GM21381 (cell line): ENCODE measurements around the gene NPIPB13.
"Not testable (repeated sequence)": the region's sequence is repeated elsewhere in the genome, so short reads cannot be mapped to it uniquely, and the experiment has no call there.

ENCODE experiments used
- ATAC-seq: cut with Tn5 transposase; IDR thresholded peaks from one replicate; pipeline ENCODE4 v1.9.1; 2021; ENCODE audit warnings: mild to moderate bottlenecking, moderate library complexity; ENCODE audit not compliant: unreplicated experiment

The NPIPB13 gene

GRCh38 chr16:30248379-30248778 is at the start of gene NPIPB13:
Gene NPIPB13 (minus strand): TSS chr16:30248479. CDS start chr16:30245573, 2,906 bp downstream.
- not testable (repeated sequence) for ATAC-seq

DNA sequence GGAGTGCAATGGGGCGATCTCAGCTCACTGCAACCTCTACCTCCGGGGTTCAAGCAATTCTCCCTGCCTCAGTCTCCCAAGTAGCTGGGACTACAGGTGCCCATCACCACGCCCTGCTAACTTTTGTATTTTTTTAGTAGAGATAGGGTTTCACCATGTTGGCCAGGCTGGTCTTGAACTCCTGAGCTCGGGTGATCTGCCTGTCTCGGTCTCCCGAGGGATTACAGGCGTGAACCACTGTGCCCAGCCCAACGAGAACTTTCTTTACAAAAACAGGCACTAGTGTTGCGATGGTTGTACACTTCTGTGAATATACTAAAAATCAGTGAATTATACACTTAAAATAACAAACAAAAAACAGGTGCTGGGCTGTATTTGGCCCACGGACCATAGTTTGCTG is 34.1 kb upstream of the NPIPB13 start:
- ATAC-seq, result not testable (repeated sequence)

- not testable (repeated sequence) for ATAC-seq
Measured at GRCh38 chr16:30278523-30278922, 30.2 kb upstream of the NPIPB13 start.

- not testable (repeated sequence) for ATAC-seq
Measured at GRCh38 chr16:30217082-30217481, 31.2 kb downstream of the NPIPB13 start.

GRCh38 chr16:30211414-30211813 is 36.9 kb downstream of the NPIPB13 start:
- ATAC-seq, result not testable (repeated sequence)

DNA sequence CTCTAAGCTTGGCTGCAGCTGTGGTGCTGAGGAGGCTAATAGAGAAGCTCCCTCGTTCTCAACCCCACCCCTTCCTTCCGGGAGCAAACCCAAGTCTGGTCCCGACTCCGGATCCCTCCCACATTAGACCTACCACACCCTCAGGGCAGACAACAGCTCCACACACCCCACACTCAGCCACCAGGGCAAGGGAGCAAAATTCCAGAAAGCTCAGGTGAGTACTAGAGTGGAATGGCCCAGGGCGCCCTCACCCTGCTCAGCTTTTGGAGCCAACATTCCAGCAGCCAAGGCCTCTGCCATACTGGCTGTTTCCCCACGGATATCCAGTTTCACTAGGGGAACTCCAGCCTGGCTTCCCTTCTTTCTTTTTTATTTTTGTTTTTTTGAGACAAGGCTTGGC is 39.2 kb downstream of the NPIPB13 start:
- ATAC-seq, result not testable (repeated sequence)

- not testable (repeated sequence) for ATAC-seq
Measured at GRCh38 chr16:30207063-30207704, 41.1 kb downstream of the NPIPB13 start.

DNA sequence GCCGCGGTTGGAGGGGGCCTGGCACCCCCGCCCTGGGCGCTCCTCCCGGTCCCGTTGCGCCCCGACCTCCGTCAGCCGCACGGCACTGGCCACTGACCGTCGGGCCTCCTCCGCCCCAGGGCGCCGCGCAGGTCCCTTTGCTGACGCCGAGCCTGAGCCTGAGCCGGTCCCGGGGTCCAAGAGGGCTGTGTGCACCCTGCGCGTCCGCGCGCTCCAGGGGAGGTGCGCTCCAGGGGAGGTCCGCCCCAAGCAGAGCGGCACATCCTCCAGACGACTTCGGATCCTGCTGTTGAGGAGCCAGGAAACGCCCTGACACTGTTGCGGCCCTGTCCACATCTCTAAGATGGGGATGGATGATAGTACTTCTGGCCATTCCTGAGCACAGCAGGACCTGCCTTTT is 42.0 kb downstream of the NPIPB13 start:
- ATAC-seq, result not testable (repeated sequence)

DNA sequence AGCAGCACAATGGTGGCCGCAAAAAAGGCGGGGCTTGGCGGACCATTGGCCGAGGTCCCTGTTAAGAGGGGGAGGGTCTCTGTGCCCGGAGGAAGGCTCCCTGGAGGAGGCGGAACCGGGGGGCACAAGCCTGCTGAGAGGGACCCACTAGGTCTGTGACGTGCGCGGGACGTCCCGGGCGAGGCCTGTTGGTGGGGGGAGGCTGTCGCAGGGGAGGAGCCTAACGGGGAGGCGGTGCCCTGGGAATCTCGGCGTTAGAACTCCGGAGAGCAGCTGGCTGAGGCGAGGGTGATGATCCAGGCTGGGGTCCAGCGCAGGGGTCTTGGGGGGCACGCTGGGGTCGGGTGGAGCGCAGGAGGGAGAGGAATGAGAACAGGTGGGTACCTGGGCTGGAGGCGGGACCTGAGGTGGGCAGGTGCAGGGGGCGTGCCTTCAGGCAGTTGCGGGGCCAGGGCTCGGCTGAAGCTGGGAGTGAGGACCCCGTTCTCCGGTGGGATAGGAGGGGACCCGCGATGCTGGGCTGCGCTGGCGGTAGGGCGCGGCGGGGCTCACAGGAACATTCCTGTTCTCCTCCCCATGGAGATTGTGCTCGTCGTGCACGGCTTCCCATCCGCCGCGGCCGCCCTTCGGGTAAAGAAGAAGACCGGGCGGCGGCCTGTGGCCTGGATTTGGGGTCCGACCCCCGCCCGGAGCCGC is 42.6 kb downstream of the NPIPB13 start:
- ATAC-seq, result not testable (repeated sequence)

DNA sequence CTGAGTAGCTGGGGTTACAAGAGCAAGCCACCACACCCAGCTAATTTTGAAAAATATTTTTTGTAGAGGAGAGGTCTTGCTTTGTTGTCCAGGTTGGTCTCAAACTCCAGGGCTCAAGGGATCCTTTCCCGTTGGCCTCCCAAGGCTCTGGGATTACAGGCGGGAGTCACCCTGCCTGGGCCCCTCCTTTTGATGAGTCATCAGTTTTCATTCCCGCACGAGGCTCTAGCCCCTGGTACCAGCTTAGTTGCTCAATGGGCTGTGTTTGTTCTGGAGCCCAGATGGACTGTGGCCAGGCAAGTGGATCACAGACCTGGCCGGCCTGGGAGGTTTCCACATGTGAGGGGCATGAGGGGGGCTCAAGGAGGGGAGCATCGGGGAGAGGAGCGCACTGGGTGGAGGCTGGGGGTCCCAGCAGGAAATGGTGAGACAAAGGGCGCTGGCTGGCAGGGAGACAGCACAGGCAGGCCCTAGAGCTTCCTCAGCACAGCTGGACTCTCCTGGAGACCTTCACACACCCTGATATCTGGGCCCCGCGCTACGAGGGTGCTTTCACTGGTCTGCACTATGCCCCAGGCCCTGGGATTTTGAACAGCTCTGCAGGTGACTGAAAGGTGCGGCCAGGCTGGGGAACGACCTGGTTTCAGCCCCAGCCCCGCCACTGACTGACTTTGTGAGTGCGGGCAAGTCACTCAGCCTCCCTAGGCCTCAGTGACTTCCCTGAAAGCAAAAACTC is 48.5 kb downstream of the NPIPB13 start:
- not testable (repeated sequence) for ATAC-seq

DNA sequence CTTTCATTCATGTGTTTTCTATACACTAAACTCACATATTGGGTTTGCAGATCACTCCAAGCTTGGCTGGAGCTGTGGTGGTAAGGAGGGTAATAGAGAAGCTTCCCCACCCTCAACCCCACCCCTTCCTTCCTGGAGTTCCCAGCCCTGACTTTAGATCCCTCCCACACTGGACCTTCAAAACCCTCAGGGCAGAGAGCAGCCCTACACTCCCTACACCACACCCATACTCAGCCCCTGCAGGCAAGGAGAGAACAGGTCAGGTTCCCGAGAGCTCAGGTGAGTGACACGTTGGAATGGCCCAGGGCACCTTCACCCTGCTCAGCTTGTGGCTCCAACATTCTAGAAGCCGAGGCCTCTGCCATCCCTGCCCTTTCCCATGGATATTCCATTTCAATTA is 49.2 kb downstream of the NPIPB13 start, which contains the start of gene SULT1A3:
TSS of gene SULT1A3 (plus strand) at position 207 of the 400 bp plus-strand sequence. CDS start 1,474 bp downstream, outside the sequence.
- not testable (repeated sequence) for ATAC-seq
